Hepatic stellate cell (primary cell): ENCODE data around the gene NCEH1.
"Not testable (repeated sequence)": the region's sequence is repeated elsewhere in the genome, so short reads cannot be mapped to it uniquely, and the experiment has no call there.

Experiments used
- DNase-seq: peaks from one replicate; pipeline ENCODE4 v3.0.0; 2011; ENCODE audit warnings: low spot score

Gene NCEH1, protein sequence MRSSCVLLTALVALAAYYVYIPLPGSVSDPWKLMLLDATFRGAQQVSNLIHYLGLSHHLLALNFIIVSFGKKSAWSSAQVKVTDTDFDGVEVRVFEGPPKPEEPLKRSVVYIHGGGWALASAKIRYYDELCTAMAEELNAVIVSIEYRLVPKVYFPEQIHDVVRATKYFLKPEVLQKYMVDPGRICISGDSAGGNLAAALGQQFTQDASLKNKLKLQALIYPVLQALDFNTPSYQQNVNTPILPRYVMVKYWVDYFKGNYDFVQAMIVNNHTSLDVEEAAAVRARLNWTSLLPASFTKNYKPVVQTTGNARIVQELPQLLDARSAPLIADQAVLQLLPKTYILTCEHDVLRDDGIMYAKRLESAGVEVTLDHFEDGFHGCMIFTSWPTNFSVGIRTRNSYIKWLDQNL

DNA sequence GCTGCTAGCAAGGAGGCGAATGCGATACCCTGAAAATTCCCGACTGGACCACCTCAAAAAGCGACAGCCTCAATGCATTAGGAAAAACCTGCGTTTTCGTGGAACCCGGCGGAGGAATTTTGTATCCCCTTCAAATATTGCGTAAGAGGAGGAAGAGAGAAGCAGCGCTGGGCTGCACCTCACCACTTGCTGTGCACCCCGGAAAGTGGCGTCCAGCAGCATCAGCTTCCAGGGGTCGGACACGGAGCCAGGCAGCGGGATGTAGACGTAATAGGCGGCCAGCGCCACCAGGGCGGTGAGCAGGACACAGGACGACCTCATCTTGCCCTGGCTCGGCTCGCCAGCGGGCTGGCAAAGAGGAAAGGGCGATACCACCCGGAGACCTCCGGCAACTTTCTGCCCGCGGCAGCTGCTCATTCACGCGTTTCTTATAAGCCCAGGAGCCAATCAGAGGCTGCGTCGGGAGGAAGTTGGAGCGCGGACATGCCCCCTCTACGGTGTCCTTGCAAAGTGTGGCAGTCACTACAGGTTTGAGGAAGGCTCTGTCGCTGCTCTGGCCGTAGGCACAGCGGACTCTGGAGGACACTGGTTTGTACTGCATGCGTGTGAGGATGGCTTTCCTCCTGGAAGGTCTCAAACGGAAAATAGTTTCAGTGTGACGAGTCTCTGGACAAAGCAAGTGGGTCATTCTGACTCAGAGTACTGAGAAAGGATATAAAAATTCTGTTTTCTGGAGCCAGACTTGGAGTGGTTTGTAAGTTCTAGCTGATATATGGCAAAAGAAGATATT lies at the start of gene NCEH1:
Gene NCEH1 (minus strand): TSS at position 404 of the 790 bp plus-strand sequence. CDS start 83 bp downstream, at position 321.
- peak; percentile 90 for DNase-seq

DNA sequence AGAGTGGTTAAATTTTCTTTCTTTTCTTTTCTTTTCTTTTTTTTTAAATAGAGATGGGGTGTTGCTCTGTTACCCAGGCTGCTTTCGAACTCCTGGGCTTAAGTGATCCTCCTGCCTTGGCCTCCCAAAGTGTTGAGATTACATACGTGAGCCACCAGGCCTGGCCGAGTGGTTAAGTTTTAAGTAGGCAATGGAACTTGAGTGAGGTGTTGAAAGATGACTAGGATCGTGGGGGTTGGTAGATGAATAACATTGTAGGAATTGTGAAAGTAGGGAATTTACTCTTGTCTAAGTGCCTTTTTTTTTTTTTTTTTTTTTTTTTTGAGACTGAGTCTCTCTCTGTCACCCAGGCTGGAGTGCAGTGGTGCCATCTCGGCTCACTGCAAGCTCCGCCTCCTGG lies 49.5 kb upstream of the NCEH1 start:
- DNase-seq, result not testable (repeated sequence)

DNA sequence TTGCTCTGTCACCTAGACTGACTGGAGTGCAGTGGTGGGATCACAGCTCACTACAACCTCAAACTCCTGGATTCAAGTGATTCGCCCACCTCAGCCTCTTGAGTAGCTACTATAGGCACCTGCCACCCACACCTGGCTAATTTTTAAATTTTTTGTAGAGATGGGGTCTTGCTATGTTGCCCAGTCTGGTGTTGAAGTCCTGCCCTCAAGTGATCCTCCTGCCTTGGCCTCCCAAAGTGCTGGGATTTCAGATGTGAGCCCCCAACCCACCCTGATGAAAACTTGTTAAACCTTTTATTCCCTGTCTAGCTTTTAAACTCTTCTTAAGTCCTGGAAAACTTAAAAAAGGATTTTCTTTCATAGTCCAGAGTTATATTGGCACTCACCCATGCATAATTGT lies 42.3 kb upstream of the NCEH1 start:
- DNase-seq, result no peak

DNA sequence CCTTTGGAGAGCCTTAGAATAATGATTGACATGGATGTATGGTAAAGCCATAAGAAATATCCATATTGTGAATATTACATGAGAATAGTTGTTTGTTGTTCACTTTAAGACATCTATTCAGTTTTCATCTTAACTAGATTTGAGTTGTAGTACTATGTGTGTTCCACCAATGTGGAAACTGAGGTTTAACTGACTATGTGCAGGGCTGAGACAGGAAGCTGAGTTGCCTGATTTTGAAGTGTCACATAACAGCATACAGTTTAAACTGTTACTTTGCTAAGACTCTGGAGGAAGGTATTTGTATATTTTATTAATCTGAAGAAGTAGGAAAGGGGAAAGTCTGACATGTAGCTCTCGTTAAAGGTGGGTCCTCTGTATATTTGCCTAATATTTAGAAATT lies 41.8 kb upstream of the NCEH1 start:
- DNase-seq, result no peak

DNA sequence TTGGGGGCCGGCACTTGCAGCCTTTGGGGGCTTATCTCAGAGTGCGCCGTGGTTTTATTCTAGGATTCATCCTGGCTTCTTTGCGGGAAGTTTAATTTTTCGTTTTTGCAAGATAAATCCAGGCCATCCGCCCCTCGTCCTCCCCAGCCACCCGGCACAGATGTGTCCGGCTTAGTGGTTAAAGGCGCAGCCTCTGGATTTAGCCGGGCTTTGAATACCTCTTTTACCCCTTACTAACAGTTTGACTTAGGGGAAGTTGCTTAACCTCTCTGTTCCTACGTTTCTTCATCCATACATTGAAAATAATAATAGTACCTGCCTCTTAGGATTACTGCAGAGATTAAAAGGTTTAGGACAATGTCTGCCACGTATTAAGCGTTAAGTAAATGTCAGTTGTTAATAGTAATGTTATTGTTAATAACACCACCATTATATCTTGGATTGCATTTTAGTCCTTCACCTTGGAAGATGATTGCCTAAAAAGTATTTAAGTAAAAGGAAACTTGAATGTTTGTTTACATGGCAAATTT lies 40.4 kb upstream of the NCEH1 start:
- peak; percentile 24 for DNase-seq

DNA sequence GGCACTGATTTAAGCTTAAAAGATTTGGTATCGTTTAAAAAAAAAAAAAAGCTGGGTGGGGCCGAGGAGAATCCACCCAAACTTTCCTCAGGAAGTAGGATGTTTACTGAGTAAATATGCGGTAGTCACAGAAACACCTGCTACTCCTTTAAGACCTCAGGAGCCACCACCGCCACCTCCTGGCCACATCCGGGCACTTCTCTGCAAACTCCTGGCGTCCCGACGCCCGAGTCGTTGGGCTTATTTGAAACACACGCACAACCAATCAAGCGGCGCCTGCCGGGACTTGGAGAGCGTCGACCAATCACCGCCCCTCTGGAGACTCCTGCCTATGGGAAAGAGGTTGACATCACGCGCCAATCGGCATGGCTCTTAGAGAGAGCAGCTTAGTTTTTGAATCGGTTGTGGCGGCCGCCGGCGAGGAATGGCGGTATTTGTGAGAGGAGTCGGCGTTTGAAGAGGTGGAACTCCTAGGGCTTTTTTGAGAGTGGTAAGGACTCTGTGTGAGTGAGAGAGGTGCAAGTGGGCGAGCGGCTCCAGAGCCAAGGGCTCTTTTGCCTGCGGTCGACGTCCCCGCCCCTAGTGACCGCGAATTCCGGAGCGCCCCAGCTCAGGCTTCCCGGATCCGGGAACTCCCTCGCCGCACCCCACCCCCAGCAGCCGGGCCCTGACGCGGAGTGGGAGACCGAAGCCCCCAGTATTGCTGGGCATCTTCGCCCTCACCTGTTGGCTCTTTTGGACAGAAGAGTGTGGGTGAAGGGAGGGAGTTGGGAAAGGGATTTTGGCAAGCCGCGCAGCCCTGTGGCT lies 39.7 kb upstream of the NCEH1 start, which contains the start of gene ECT2:
Gene ECT2 (plus strand): TSS at position 359 of the 807 bp plus-strand sequence. CDS start 3,805 bp downstream, outside the sequence.
- peak; percentile 98 for DNase-seq

DNA sequence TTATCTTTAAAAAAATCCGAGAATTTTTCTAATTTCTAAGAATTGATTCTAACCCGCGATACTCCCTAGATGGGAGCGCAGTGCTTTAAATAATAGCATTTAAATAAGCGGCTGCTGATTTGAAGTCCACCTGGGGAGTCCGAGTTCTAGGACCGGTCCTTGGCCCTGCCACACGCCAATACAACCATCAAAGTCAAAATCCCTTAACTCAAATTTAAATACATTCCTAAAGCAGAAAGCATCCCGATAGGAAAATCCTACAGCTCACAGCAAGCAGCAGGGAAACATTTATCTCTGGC lies 39.2 kb upstream of the NCEH1 start:
- DNase-seq, result no peak

DNA sequence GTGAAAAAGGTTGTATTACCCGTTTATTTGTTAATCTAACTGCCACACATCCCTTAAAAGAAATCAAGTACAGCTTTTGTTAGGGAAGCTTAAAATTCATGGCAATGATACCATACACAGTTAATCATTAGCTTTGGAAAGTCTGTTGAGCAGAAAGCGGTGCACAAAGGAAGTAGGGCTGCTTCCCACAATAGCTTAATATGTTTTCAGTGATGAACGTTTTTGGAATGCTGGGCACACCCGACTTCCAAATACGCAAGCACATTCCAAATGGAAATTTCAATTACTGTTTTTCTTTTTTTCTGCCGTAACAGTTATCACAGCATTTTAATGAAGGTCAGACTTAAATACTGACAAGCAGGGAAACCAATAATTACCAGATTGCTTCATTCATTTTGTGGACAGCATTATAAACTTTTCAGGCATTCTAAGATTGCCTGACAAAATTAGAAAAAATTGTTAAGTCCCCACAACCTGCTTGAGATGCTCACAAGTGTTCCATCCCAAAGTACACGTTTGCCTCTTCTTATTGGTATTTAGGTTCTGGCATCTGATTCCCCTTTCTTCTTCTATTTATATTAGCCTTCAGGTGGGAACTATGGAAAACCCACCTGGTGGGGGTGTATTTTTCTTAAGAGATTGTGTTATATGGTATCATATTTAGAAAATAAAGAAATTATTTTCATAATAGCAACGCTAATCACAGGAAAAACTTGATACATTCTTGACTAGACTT lies 38.5 kb upstream of the NCEH1 start:
- DNase-seq, result peak; percentile 69

DNA sequence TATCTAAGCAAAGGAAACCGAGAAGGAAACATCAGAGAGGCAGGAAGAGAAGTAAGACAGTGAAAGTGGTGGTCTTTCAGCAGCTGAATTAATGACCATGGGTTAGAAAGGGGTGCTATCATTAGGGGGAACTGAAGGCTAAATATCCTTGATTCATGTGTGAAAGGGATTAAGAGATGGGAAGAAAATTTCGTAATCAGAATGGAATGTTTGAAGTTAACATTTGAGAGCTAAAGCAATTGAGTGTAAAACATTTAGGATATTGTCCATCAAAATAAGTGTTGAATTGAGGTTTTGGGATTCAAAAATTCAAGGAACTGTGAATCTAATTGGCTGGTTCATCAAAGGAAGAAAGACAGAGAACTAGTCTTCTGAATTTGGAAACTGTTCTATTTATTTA lies 35.6 kb upstream of the NCEH1 start:
- peak; percentile 18 for DNase-seq

DNA sequence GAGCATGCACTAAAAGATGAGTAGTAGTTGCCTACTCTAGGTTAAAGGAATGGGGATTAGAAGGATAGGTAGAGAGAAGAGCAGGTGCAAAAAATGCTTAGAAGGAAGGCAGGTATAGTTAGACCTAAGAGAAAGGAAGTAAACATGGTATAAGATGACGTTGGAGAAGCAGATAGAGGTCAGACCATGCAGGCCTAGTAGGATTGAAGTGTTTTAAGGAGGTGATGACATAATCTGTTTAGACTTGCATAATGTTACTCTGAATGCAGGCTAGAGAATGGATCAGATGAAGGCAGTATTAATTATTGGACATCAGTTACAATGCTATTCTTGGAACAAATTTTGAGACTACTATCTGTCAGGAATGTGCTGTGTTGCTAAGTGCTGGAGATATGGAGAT lies 28.6 kb upstream of the NCEH1 start:
- no peak for DNase-seq

DNA sequence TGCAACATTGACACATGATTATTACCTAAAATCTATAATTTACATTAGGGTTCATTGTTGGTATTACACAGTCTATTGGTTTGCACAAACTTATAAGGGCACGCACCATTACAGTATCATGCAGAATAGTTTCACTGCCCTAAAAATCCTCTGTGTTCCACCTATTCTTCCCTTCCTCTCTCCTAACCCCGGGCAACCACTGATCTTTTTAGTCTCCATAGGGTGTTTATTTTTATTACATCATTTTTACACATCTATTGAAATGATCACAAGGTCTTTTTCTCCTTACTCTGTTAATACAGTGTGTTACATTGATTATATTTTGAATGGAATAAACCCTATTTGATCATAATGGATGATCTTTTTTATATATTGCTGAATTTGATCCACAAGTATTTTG lies 24.1 kb upstream of the NCEH1 start:
- no peak for DNase-seq

DNA sequence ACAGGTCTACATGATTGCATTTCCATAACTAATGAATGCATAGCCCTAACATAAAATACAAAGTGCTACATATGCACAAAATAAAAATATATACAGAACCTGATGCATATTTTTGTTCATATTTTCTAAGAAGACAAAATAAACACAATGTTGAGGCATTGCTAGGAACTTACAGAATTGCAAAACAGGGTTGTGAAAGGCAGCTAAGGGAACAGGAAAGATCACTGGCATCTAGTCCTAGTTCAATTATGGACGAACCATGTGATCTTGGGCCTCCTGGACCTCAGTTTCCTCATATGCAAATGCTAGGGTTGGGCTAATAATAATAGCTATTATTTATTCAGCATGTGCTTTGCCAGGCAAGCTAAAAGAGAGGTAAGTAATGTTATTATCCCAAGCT lies 15.5 kb upstream of the NCEH1 start:
- DNase-seq, result no peak

DNA sequence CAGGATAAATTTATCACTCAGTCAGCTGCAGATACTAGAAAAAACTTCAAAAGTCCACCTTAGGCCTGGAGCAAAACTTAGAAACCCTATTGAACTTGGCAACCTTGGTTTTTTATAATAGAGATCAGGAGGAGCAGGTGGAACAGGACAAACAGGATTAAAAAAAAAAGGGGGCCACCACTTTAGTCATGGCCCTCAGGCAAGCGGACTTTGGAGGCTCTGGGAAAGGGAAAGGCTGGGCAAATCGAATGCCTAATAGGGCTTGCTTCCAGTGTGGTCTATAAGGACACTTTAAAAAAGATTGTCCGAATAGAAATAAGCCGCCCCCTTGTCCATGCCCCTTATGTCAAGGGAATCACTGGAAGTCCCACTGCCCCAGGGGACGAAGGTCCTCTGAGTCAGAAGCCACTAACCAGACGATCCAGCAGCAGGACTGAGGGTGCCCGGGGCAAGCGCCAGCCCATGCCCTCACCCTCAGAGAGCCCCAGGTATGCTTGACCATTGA lies 11.7 kb upstream of the NCEH1 start:
- not testable (repeated sequence) for DNase-seq

DNA sequence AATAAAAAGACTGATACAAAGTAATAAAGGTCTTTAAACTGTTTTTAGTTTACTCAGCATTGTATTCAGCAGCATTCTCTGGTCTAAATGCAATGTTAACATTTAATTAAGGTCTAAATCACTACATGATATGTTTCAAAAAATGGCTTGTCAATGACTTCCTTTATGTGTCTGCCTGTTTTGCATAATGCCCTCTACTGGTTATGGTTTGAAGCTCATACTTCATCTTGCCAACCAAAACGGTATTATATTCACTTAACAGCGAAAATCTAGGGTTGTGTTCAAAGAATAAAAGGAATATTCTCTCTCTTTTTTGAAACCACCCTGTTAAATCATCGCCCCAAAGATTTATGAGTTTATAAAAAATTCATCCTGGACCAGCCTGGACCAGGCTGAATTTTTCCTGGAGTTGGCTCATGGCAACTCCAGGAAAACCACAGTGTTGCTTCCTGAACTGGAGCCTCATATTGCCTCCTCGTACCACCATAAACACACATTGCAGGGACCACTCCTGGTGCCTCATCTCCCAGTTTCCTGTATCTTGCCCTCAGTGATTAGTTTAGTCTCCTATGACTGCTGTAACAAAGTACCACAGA lies 6.7 kb upstream of the NCEH1 start:
- DNase-seq, result no peak

DNA sequence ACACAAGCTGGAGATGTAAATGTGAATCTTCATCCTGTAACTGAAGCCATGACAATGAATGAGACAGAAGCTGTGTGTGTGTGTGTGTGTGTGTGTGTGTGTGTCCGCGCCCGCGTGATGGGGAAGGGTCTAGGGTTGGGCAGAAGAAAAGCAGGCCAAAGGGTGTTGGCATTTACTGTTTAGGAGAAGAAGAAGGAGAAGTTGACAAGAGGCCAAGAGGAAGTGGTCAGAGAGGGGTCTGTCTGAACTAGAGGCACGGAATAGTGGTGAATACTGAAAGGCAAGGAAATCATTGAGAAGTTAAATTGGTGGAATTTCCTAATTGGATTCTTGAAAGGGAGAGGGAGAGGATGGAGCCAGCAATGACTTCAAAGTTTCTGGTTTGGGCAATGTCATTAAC lies 5.6 kb upstream of the NCEH1 start:
- no peak for DNase-seq

DNA sequence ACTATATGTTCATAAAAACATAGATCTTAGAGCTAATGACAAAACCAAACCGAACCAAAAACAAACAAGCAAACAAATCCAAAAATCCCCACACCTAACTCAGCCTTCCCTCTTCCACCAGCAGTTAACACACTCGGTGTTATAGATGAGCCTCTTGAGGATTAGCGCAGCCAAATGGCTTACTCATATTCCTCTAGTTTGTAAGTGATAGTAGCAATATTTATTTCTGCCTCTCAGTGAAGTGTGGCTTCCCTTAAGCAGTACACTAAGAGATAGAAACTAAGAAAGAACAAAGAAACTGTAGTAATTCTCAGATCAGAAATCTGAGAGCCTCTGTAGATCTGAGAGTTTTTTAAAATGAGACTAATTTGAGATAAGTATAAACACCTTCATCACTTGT lies 2.4 kb upstream of the NCEH1 start:
- no peak for DNase-seq

DNA sequence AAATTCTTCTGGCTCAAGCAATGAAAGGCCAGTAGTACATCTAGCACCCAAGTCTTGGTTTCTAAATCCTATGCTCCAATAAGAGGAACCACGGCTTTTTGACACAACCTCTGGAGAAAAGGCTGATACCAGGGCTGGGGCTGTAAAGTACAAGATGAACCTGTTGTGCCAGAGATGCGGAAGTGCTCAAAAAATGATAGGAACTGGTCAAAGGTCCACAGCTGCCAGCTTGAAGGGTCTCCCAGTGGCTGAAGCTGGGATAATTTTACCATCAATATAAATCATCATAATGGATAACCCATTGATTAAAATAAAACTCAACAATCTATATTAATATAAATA lies 558 bp upstream of the NCEH1 start:
- DNase-seq, result no peak

DNA sequence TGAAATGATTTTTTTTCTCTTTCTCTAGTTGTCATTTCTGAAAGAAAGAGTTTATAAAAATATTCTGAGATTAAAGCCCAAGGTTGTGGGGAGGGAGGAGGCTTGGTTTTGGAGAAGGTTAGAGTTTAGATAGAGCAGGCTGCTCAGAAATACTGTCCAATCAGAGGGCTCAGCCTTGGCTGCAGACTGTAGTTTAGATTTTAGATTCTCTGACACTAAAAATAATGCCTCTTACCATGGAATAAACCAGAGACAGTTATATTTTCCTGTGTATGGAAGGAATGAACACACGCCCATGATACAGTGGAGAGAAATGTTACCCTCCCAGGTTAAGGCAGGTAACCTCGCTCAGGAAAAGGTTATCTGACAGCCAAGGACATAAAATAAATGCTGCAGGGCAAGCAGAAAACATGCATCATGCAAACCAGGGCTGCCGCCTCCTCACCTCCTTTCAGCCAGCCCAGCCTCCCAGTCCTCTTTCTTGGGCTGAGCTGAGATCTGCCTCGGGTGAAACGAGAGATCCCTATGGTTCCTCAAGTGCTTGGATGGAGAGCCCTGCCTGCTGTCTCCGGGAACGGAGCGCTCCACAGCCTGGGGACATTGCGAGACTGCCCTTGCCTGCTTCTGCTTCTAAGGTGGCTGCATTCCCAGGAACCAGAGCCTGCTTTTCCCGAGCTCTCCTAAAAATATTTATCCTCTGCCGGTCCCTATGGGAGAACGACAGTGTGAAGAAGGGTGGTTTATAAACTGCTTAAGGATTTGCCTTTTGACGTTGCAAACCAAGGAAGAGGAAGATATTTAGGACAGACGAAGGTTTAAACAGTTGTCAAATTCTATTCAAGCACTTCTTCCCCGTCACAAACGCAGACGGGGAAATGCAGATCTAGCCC lies 848 bp downstream of the NCEH1 start:
- peak; percentile 45 for DNase-seq

DNA sequence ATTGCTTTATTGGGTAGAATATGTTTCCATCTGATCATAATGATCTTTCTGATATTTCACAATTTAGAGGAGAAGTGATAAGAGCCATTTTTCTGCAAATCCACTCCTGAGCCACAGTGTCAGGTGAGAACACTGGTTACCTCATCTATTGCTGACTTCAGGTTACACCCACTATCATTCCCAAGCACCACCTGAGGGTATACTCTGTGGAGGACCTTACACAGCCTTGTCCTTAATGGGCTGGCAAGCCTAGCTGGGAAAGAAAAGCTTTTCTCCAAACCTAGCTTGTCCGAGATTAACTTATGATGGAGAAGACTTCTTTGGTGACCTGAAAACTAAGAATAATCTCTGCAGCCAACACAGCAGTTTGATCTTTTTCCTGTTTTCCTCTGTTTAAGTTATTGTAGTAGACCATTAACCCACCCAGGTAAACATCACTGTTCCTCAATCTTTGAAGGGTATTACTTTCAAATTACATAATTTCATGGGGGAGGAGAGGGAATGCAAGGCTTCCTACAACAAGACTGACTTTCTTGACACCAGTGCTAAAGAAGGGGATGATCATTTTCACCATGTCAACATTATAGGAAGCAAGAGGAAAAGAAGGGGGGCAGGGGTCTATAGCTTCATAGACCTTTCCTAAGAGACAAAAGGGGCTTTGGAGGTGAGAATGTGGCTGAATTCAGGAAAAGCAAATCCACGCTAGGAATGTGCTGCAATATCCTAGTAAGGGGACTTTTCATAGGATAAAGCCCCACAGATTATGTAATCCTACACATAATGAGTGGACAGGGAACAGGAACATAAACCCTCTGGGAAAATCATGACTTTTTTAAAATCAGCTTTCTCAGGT lies 1.7 kb downstream of the NCEH1 start:
- DNase-seq, result peak; percentile 22
